Activated T-cell treated with anti-CD3 and anti-CD28 coated beads, Interleukin-2, amount 50 U/mL, for 48 hours (primary cell): Measurements from ENCODE around the gene IQSEC1.

Experiments
- DNase-seq, 2 experiments: peaks; one replicate each; pipeline ENCODE4 v3.0.0-alpha.2; 2020

Gene IQSEC1

GRCh38 chr3:12963922-12964701, 109.1 kb downstream of the IQSEC1 start:
- no peak for DNase-seq

- peak; percentile 57 to 58 for DNase-seq
These were observed 109.9 kb downstream of the IQSEC1 start for GRCh38 chr3:12963231-12963896.

GRCh38 chr3:12962292-12962691, 110.9 kb downstream of the IQSEC1 start:
- DNase-seq = no peak

- no peak for DNase-seq
These were observed 111.6 kb downstream of the IQSEC1 start for GRCh38 chr3:12961697-12962036.

- DNase-seq = no peak
These were observed 112.1 kb downstream of the IQSEC1 start for GRCh38 chr3:12961007-12961696.

DNA sequence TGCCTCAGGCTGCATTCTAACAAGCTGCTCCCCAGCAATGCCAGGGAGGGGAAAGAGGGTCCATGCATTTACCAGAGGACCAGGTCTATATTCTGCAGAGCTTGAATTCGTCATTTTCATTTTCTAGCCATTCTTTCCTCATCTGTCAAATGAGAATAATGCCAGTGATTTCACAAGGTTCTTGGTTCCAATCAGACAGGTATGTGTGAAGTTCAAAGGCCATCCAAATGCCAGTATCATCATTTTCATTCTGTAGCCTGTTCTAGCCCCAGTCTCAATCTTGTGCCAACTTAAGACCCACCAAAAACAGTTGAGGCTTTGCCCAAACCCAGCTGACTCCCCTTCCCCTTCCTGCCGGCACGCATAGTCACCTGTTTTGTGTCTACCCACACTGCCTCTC, 112.7 kb downstream of the IQSEC1 start:
- DNase-seq = no peak

DNA sequence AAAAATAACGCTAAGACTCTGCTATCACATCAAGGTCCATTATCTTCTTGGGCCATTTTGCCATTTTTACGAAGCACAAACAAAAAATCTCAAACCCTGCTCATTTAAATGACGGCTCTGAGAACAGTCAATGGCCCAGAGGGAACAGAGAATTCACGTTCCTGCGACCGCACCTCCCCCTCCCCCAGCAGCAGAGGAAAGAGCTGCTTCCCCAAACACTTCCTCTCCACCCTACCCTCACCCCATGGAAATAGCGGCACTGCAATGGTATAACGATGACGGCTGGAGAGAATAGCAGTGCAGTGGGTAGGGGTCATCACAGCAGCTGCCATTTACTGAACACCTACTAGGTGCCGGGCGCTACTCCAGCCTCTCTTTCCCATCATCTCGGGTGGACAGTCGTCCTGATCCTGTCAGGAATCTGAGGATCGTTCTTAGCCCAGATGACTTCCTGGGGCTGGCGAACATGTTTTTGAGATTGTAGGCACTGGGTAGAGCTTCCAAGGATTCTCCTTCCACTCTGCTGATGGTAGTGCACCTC, 113.3 kb downstream of the IQSEC1 start:
- no peak for DNase-seq

GRCh38 chr3:12959410-12959809, 113.8 kb downstream of the IQSEC1 start:
- no peak for DNase-seq

GRCh38 chr3:12957824-12958792, 115.1 kb downstream of the IQSEC1 start:
- DNase-seq = no peak

GRCh38 chr3:12957339-12957738, 115.9 kb downstream of the IQSEC1 start:
- DNase-seq = no peak

- DNase-seq = no peak
These were observed 116.9 kb downstream of the IQSEC1 start for GRCh38 chr3:12956316-12956660.

DNA sequence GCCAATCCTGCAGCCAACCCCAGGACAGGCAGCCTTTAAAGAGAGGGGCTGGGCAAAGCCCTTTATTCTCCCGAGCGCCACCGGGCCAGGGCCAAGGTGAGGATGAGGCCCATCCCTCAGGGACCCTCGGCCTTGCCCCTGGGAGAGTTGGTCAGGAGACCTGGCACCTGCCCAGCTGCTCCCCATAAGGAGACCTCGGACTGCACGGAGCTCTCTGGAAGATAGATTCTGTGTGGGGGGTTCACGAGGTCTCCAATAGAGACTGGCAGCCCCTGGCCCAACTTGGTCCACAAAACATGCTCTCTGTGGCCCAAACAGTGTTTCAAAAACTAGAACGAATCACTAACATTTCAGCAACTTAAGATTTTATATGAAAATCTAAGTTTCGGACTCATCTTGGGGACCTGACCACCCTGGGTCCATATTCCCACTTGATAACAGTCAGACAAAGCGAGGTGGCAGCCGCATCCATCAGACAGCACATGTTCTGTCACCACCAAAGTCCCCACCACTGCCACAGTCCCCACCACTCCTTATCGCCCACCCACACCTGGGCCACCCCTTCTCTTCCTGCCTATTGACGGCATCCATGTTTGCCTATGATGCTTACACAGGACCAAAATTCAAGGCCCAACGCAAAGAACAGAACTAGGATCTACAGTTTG, 117.4 kb downstream of the IQSEC1 start:
- no peak for DNase-seq

- peak; percentile 43 to 51 for DNase-seq
These were observed 118.2 kb downstream of the IQSEC1 start for GRCh38 chr3:12954891-12955650.

DNA sequence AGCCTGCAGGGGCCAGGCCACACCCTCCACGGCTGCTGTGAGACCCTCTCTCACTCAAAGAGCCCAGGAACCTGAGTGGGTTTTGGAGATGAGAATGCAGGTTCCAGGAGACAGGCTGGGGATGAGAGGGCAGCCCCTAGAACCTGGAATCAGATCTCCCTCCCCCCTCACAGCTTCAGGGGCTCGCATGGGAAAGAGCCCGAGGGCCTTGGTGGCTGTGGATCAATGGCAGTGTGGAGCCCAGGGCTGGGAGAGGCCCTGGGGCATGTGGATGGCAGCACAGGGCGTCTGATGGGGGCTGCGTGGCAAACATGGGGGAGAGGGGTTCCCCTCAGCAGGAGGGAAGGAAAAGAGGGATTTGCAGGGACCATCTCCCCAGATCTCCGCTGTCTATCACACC, 119.0 kb downstream of the IQSEC1 start:
- DNase-seq = no peak

DNA sequence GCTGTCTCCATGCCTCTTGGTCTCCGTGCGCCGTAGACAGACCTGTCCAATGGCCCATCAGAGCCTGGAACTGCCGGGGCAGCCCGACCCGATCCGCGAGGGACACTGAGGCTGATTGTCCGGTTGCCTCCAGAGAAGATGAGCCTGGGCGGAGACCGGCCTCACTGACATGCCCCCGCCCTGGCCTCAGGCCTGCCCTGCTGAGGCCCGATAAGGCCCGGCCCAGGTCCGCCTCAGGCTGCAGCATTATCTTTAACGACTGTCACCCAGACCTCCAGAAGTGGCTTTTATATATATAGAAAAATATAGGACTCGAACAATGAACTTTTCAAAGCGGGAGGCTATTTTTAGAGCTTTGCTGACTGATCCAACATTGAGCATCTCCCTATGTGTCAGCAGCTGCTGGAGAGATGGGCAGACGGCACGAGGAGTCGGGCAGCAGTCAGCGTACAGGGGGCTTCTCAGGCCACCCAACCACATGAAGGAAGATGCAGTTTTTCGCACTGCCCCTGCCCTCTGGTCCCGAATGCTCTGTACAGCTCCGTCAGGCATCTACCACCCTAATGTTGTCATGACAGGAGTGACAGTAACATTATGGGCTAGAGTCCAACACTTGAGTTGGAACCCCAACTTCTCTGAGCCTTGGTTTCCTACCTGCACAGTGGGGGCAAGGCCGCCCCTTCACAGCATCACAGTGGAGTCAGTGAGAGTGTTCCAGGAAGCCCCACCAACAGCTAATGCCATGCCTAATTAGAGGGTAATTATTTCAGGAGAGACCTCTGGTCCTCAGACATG, 119.8 kb downstream of the IQSEC1 start:
- DNase-seq = no peak

DNA sequence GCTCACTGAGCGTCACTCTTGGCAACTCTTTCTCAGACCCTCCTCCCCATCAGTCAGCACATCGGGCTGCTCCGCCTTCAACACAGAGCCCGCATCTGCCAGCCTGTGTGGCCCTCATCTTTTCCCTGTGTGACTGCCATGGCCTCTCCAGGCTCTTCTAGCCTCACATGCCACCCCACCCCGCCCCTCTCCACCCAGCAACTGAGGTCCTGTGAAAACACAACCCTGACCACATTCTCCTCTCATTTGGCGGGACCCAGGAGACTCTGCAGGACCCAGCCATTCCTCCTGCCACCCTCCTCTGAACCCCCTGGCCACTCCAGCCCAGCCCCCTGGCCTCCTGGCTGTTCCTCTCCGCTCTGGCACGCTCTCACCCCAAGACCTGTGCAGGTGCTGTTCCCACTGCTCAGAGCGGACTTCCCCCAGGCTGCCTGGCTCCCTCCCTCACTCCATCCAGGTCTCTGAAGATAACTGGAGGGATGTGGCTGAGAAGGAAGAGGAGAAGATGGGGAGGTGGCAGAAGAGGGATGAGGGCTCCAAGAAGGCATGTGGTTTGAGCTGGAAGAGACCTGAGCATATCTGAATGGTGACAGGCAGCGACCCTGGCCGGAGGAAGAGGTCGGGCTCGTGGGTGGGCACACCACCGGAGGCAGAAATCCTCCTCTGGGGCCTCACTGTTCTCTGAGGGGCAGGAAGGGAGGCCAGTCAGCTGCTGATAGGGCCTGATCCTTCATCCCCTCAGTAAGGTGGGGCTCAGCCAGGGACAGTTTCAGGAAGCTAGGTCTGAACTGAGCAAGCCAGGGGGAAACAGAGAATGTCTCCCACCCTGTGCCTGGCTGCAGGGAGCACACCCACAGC, 120.7 kb downstream of the IQSEC1 start:
- no peak for DNase-seq

GRCh38 chr3:12948891-12949711, 124.1 kb downstream of the IQSEC1 start:
- DNase-seq = peak; percentile 62 to 66

- DNase-seq = no peak
These were observed 124.9 kb downstream of the IQSEC1 start for GRCh38 chr3:12948371-12948770.
